Measurements from ENCODE around the gene RALGDS. TPM values are rescaled to one million over a fixed set of nuclear protein-coding genes. Genes with fewer than 3 reads are reported as not detected.
"Not testable (repeated sequence)": the region's sequence is repeated elsewhere in the genome, so short reads cannot be mapped to it uniquely, and the experiment has no call there.

Gene RALGDS
- 449 TPM for total RNA-seq (ENCODE audit: unreplicated experiment)
- long read RNA-seq, transcript RALGDS-214 (2 exons, 403 nt), result major isoform, 5 of 43 reads
- long read RNA-seq, partial matches to known transcripts, result 7 of 43 reads
- long read RNA-seq, other reads (novel, unspliced or antisense), result 24 of 43 reads

DNA sequence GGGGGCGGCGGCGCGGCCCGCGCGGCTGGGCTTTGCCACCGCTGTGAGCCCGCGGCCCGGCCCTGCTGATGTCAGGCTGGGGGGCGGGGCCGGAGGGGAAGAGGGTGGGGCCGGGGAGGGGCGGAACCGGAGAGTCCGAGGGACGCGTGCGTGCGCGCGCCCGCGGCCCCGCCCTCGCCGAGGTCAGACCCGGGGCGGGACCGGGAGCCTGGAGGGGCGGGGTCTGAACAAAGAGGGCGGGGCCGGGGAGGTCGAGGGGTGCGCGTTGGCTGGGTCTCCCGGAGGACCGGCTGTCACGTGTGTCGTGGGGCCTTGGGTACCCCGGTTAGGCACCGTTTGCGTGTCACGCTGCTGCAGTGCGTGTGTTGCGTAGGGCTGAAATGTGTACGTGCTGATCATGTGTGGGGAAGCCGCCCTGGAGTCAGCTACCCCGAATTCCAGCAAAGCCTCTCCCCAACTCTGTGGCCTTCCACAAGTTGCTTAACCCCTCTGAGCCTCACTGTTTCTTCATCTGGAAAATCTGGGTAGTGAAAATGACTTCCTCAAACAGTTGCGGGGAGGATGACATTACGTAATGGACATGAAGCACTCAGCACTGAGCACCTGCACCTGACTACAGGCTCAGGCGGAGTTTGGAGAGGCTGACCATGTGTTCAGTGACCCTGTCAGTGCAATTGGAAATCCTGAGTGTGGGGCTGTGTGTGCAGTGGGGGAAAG is at the start of gene RALGDS:
Gene RALGDS (minus strand): TSS at position 43 of the 717 bp plus-strand sequence. CDS start 86 bp downstream, outside the sequence.
- H3K27me3 Mint-ChIP-seq (ENCODE audit: unreplicated experiment), result peaks cover 50% of the 10 kb centered on the region
- H3K36me3 Mint-ChIP-seq (ENCODE audit: unreplicated experiment), result no peaks in the 10 kb centered on the region
- peak within 1 kb of the TSS; percentile 94 for H3K4me3 Mint-ChIP-seq (ENCODE audit: unreplicated experiment)
- peaks cover 45% of the 10 kb centered on the region for H3K4me1 Mint-ChIP-seq (ENCODE audit: low read depth, unreplicated experiment)
- TF ChIP-seq, protein P1, sequence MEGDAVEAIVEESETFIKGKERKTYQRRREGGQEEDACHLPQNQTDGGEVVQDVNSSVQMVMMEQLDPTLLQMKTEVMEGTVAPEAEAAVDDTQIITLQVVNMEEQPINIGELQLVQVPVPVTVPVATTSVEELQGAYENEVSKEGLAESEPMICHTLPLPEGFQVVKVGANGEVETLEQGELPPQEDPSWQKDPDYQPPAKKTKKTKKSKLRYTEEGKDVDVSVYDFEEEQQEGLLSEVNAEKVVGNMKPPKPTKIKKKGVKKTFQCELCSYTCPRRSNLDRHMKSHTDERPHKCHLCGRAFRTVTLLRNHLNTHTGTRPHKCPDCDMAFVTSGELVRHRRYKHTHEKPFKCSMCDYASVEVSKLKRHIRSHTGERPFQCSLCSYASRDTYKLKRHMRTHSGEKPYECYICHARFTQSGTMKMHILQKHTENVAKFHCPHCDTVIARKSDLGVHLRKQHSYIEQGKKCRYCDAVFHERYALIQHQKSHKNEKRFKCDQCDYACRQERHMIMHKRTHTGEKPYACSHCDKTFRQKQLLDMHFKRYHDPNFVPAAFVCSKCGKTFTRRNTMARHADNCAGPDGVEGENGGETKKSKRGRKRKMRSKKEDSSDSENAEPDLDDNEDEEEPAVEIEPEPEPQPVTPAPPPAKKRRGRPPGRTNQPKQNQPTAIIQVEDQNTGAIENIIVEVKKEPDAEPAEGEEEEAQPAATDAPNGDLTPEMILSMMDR (IDR thresholded peaks at IDR 0.05; ENCODE audit: partially characterized antibody, unreplicated experiment), result no peak
- H3K9me3 Mint-ChIP-seq (ENCODE audit: unreplicated experiment), result peaks cover 58% of the 10 kb centered on the region
- peak; percentile 92 for DNase-seq
- H3K27ac Mint-ChIP-seq (ENCODE audit: unreplicated experiment), result peak within 1 kb of the TSS; percentile 100

DNA sequence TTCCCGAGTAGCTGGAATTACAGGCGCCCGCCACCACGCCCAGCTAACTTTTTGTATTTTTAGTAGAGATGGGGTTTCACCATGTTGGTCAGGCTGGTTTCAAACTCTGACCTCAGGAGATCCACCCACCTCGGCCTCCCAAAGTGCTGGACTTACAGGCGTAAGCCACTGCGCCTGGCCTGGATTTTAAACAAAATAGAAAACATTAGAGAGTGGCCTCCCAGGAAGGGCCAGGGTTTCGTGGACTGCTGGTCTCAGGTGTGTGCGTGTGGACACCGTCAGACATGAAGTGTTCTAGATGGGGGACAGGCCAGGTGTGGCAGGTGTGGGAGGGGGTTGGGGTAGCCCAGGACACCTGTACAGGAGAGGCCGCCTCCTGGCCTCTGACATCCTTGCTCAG is 49.7 kb upstream of the RALGDS start:
- DNase-seq, result no peak
- Mint-ChIP-seq H3K27ac (ENCODE audit: unreplicated experiment) (no peak overlapping the region), H3K4me3 (ENCODE audit: unreplicated experiment) (no peak overlapping the region), H3K27me3 (ENCODE audit: unreplicated experiment) (peaks cover 1% of the 10 kb centered on the region), H3K9me3 (ENCODE audit: unreplicated experiment) (no peaks in the 10 kb centered on the region), H3K36me3 (ENCODE audit: unreplicated experiment) (no peaks in the 10 kb centered on the region), H3K4me1 (ENCODE audit: low read depth, unreplicated experiment) (no peaks in the 10 kb centered on the region)
- TF ChIP-seq, protein P1 (IDR thresholded peaks at IDR 0.05; ENCODE audit: partially characterized antibody, unreplicated experiment), result no peak

DNA sequence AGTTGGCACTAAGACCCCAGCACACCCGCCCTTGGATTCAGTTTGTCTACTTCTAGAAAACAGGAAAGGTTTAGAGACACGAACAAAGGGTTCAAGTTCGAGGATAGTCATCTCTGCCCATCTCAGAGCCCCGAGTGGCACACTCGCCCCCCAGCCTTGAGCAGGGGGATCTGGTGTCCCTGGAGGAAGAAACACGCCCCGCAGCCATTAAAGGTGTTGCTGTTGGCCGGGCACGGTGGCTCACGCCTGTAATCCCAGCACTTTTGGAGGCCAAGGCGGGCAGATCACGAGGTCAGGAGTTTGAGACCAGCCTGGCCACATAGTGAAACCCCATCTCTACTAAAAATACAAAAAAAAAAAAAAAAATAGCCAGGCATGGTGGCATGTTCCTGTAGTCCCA is 48.6 kb upstream of the RALGDS start:
- not testable (repeated sequence) for H3K4me1 Mint-ChIP-seq (ENCODE audit: low read depth, unreplicated experiment); H3K4me3 Mint-ChIP-seq (ENCODE audit: unreplicated experiment); H3K36me3 Mint-ChIP-seq (ENCODE audit: unreplicated experiment); H3K27me3 Mint-ChIP-seq (ENCODE audit: unreplicated experiment); DNase-seq; H3K9me3 Mint-ChIP-seq (ENCODE audit: unreplicated experiment); H3K27ac Mint-ChIP-seq (ENCODE audit: unreplicated experiment)

DNA sequence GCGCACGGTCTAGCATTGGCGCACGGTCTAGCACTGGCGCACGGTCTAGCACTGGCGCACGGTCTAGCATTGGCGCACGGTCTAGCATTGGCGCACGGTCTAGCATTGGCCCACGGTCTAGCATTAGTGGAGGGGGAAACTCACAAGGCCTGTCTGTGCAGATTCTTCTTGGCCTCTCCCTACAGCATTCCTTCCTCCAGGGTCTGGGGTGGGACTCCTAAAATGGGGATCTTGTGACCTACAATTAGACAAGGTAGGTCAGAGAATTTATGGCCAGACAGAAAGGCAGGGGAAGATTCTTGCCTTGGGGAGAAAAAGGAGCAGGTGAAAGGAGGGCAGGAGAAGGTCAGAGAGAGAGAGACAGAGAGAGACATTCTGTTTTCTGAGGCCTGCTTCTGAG is 48.1 kb upstream of the RALGDS start:
- no peaks in the 10 kb centered on the region for H3K9me3 Mint-ChIP-seq (ENCODE audit: unreplicated experiment)
- no peak for DNase-seq
- no peak overlapping the region for H3K27ac Mint-ChIP-seq (ENCODE audit: unreplicated experiment)
- peaks cover 4% of the 10 kb centered on the region for H3K27me3 Mint-ChIP-seq (ENCODE audit: unreplicated experiment)
- H3K36me3 Mint-ChIP-seq (ENCODE audit: unreplicated experiment), result no peaks in the 10 kb centered on the region
- no peaks in the 10 kb centered on the region for H3K4me1 Mint-ChIP-seq (ENCODE audit: low read depth, unreplicated experiment)
- TF ChIP-seq, protein P1 (IDR thresholded peaks at IDR 0.05; ENCODE audit: partially characterized antibody, unreplicated experiment), result no peak
- no peak overlapping the region for H3K4me3 Mint-ChIP-seq (ENCODE audit: unreplicated experiment)

DNA sequence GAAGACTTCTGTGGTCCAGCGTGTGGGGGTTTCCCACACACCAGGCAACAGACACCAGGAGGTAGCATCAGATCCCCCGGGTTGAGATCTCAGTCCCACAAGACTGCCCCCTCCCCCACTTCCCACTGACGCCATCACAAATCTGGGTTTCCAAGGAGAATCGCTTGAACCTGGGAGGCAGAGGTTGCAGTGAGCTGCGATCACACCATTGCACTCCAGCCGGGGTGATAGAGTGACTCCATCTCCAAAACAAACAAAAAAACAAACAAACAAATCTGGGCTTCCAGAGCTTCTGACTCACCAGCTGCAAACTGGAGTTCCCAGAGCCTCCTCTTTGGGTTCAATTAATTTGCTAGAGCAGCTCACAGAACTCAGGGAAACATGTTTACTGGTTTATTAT is 47.4 kb upstream of the RALGDS start:
- no peaks in the 10 kb centered on the region for H3K36me3 Mint-ChIP-seq (ENCODE audit: unreplicated experiment)
- no peak overlapping the region for H3K4me3 Mint-ChIP-seq (ENCODE audit: unreplicated experiment)
- no peaks in the 10 kb centered on the region for H3K4me1 Mint-ChIP-seq (ENCODE audit: low read depth, unreplicated experiment)
- H3K9me3 Mint-ChIP-seq (ENCODE audit: unreplicated experiment), result no peaks in the 10 kb centered on the region
- TF ChIP-seq, protein P1 (IDR thresholded peaks at IDR 0.05; ENCODE audit: partially characterized antibody, unreplicated experiment), result no peak
- no peak overlapping the region for H3K27ac Mint-ChIP-seq (ENCODE audit: unreplicated experiment)
- DNase-seq, result no peak
- H3K27me3 Mint-ChIP-seq (ENCODE audit: unreplicated experiment), result peaks cover 4% of the 10 kb centered on the region
